ENCODE results near the gene PXDN. TPM values are rescaled to one million over a fixed set of nuclear protein-coding genes. Genes with fewer than 3 reads are reported as not detected.

PXDN gene
- total RNA-seq, 1 experiment from 2014 or later = 3.1 TPM

- DNase-seq (ENCODE audit: low read depth, low spot score) = no peak
- in situ Hi-C loops (cut with HindIII; ENCODE audit: low pct_unique_long_range_greater_than_20kb, low sequenced_read_pairs) = no loop called here
Observed at GRCh38 chr2:1607971-1608688, 136.2 kb downstream of the PXDN start.

GRCh38 chr2:1607236-1607920, 136.9 kb downstream of the PXDN start:
- no peak for DNase-seq (ENCODE audit: low read depth, low spot score)
- in situ Hi-C loops (cut with HindIII; ENCODE audit: low pct_unique_long_range_greater_than_20kb, low sequenced_read_pairs) = no loop called here

GRCh38 chr2:1606421-1607235, 137.7 kb downstream of the PXDN start:
- in situ Hi-C loops (cut with HindIII; ENCODE audit: low pct_unique_long_range_greater_than_20kb, low sequenced_read_pairs) = no loop called here
- DNase-seq (ENCODE audit: low read depth, low spot score) = no peak

GRCh38 chr2:1606046-1606400, 138.3 kb downstream of the PXDN start:
- in situ Hi-C loops (cut with HindIII; ENCODE audit: low pct_unique_long_range_greater_than_20kb, low sequenced_read_pairs) = no loop called here

GRCh38 chr2:1605102-1606045, 138.9 kb downstream of the PXDN start:
- no peak for DNase-seq (ENCODE audit: low read depth, low spot score)
- in situ Hi-C loops (cut with HindIII; ENCODE audit: low pct_unique_long_range_greater_than_20kb, low sequenced_read_pairs) = no loop called here

More at GRCh38 chr2:1606046-1606400, 138.3 kb downstream of the PXDN start:
- no peak for DNase-seq (ENCODE audit: low read depth, low spot score)

- no peak for DNase-seq (ENCODE audit: low read depth, low spot score)
- in situ Hi-C loops (cut with HindIII; ENCODE audit: low pct_unique_long_range_greater_than_20kb, low sequenced_read_pairs) = no loop called here
Observed at GRCh38 chr2:1603521-1603920, 140.8 kb downstream of the PXDN start.

- no peak for DNase-seq (ENCODE audit: low read depth, low spot score)
- in situ Hi-C loops (cut with HindIII; ENCODE audit: low pct_unique_long_range_greater_than_20kb, low sequenced_read_pairs) = no loop called here
Observed at GRCh38 chr2:1603059-1603458, 141.3 kb downstream of the PXDN start.

- in situ Hi-C loops (cut with HindIII; ENCODE audit: low pct_unique_long_range_greater_than_20kb, low sequenced_read_pairs) = no loop called here
- DNase-seq (ENCODE audit: low read depth, low spot score) = no peak
Observed at GRCh38 chr2:1602278-1603010, 141.9 kb downstream of the PXDN start.

- in situ Hi-C loops (cut with HindIII; ENCODE audit: low pct_unique_long_range_greater_than_20kb, low sequenced_read_pairs) = no loop called here
Observed at GRCh38 chr2:1601471-1602277, 142.6 kb downstream of the PXDN start.

GRCh38 chr2:1601067-1601412, 143.3 kb downstream of the PXDN start:
- in situ Hi-C loops (cut with HindIII; ENCODE audit: low pct_unique_long_range_greater_than_20kb, low sequenced_read_pairs) = no loop called here

More at GRCh38 chr2:1601471-1602277, 142.6 kb downstream of the PXDN start:
- no peak for DNase-seq (ENCODE audit: low read depth, low spot score)

GRCh38 chr2:1600191-1601066, 143.9 kb downstream of the PXDN start:
- DNase-seq (ENCODE audit: low read depth, low spot score) = no peak
- in situ Hi-C loops (cut with HindIII; ENCODE audit: low pct_unique_long_range_greater_than_20kb, low sequenced_read_pairs) = no loop called here

More at GRCh38 chr2:1601067-1601412, 143.3 kb downstream of the PXDN start:
- no peak for DNase-seq (ENCODE audit: low read depth, low spot score)

GRCh38 chr2:1599301-1600085, 144.8 kb downstream of the PXDN start:
- in situ Hi-C loops (cut with HindIII; ENCODE audit: low pct_unique_long_range_greater_than_20kb, low sequenced_read_pairs) = no loop called here
- DNase-seq (ENCODE audit: low read depth, low spot score) = no peak

- no peak for DNase-seq (ENCODE audit: low read depth, low spot score)
Observed at GRCh38 chr2:1598800-1599199, 145.5 kb downstream of the PXDN start.

GRCh38 chr2:1598041-1598710, 146.1 kb downstream of the PXDN start:
- in situ Hi-C loops (cut with HindIII; ENCODE audit: low pct_unique_long_range_greater_than_20kb, low sequenced_read_pairs) = no loop called here
- DNase-seq (ENCODE audit: low read depth, low spot score) = no peak

More at GRCh38 chr2:1598800-1599199, 145.5 kb downstream of the PXDN start:
- in situ Hi-C loops (cut with HindIII; ENCODE audit: low pct_unique_long_range_greater_than_20kb, low sequenced_read_pairs) = no loop called here
